ENCODE measurements around the gene MYBBP1A.
"Not testable (repeated sequence)": the region's sequence is repeated elsewhere in the genome, so short reads cannot be mapped to it uniquely, and the experiment has no call there.

MYBBP1A gene

DNA sequence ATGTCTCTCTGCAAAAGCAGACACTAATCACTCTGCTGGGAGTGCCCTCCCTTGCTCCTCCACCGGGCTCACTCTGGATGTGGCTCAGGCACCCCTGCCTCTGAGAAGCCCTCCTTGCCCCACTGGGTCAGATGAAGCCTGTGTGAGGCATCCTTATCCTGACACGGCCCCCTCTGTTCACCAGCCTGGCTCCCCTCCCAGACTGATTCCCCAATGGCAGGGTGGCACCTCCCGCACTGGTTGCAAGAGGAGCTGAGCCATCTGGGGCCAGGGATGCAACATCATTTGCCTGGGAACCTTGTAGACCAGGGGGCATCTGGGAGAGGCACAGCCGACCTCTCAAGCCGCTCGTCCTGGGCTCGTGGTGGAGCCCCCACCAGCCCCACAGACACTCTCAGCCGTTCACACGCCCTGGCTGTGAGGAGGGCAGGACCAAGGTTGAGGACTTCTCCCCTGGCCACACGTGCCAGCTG is 35.8 kb upstream of the MYBBP1A start:
- DNase-seq: no peak

DNA sequence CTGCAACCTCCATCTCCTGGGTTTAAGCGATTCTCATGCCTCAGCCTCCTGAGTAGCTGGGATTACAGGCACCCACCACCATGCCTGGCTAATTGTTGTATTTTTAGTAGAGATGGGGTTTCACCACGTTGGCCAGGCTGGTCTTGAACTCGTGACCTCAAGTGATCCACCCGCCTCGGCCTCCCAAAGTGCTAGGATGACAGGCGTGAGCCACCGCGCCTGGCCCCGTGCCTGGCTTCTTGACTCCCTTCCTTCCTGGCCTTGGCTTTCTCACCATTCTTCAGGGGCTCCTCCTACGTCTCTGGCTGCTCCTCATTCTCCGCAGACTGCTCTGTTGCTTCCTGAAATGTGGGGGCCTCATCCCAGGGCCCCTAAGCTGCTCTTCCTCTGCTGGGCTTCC is 34.9 kb upstream of the MYBBP1A start:
- DNase-seq: not testable (repeated sequence)

DNA sequence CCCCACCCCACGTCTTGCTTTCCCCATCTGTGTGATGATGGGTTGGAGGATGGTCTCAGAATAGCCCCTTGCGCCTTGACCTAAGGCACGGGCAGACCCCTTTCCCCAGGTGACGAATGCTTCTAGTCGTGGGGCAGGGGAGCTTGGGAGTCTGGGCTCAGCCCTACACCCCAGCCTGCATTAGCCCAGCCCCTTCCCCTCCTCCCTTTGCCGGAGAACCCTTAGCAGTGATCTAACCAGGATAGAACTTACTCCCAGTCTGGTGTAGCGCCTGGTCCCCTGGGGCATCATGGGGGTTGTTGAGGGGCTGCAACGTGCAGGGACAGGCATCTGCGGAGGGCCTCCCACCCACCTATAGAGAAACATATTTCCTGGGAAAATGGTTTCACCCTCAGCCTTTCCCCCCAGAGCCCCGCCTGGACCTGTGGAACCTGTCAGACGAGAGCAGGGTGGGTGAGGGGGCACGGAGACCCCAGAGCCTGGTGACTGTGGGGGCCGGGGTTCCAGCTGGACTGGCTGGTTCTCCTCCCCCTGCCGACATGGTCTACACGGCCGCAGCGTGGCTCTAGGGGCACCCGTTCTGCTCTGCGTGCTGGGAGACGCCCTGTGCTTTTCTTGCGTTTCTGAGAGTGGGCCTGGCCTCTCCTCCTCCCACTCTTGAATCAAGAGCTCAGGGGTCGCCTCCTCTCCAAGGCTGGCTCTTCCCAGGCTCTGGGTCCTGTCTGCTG is 33.9 kb upstream of the MYBBP1A start:
- DNase-seq: no peak

DNA sequence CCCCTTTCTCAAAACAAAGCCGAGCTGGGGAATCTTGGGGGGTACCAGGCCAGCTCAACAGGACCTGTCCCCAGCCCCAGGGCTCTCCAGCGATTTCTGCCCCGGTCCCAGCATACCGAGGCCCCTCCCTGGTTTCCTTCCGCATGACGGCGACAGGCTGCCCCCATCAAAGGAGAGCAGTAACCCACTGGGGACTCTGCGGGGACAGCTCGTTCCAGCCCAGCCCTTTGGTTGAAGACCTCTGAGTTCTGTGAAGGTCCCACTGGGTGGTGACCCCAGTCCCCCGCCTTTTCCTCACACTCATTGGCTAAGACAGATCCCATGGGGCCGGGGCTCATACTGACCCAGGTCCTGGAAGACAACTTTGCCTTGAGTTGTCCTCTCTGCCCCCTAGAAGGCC is 33.2 kb upstream of the MYBBP1A start:
- no peak for DNase-seq

DNA sequence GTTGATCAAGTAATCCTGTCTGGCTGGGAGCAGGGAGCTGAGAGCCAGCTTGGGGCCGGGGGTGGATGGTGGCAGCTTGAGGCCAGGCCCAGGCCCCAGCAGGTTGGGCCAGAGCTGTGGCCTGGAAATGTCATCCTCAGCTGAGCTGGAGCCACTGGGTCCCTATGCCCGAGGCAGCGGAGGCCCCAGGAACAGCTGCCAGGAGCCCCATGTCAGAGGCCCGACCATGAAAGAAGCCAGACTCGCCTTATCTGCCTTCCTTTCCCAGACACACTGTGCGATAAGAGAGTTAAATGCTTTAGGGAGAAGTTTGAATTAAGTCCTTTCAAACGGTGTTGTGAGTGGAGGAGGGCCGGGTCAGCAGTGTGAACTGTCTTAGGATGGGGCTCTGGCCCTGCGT is 32.6 kb upstream of the MYBBP1A start:
- no peak for DNase-seq

DNA sequence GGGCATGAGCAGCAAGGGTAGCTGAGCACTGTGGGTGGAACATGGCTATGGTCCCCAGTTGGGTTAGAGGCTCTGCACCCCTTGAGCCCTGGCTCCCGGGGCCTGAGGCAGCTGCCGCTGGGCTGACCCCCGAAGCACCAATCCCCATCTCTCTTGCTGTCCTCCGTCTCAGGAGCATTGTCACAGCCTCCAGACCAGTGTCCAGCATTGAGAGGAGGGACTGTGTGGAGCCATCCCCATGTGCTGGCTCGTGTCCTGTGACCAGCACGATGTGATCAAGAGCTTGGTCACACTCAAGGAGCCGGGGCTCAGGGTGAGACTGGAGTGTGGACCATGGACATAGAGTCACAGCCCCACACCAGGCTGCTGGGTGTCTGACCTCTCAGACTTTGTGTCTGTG is 32.0 kb upstream of the MYBBP1A start:
- DNase-seq: no peak

DNA sequence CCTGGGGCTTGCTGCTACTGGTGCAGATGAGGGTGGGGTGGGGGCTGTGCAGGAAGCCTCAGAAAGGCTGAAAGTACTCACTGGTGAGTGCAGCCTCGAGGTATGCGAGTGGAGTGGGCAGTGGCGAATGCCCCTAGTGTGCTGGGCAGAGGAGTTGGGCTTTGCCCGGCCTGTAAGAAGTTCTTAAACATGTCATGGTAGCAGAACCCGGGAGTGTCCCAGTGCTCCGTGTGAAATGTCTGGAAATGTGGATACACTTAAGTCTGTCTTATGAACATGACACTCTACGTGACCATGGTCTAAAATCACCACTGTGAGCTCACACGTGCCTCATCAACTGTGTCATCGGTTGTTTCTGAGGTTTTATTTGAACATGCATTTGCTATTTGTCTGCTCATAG is 30.9 kb upstream of the MYBBP1A start:
- DNase-seq: no peak

DNA sequence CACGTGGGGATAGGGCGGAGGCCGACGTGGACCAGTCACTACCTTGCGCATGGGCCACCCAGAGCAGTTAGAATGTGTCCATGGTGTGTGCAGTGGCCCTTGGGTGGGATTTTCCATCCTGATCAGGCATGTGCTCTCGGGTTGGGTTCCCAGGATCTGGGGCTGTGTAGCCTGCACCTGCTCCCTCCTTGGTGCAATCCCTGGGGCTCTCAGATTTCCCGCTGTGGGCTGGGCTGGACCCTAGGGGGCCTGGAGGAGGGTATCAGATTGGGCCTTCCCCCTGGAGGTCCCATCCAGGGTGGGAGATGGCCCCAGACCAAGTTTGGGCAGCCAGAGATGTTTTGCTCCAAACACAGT is 30.4 kb upstream of the MYBBP1A start:
- no peak for DNase-seq

DNA sequence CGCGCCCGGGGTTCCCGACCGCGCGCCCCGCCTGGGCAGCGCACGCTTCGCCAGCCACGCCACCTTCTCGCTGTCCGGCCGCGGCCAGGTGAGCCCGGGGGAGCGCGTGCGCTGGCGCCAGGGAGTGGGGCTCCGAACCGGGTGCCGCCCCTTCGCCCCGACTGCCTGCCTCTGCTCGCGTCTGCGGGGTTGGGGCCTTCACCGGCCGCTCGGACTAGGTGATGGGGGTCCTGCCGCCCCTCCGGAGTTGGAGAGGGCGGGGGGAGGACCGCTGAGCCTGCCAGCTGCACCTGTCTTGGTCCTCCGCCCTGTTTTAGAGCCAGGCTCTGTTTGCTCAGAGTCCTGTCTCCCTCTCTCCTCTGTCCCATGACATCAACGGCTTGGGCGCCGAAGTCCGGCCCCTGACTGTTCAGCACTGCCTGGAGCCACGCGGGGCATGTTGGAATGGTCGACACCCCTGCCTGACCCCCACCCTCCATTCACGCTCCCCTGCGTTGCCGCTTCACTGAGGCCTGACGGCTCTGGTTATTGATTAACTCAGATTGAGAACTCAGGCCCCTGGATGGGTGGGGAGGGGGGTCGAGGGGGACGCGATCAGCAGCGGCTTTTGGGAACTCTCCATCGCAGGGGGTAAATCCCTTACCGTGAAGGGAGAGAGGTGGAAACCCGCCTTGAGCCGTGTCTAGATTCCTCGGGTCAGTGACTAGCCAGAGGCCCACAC is 29.9 kb upstream of the MYBBP1A start:
- DNase-seq: no peak

DNA sequence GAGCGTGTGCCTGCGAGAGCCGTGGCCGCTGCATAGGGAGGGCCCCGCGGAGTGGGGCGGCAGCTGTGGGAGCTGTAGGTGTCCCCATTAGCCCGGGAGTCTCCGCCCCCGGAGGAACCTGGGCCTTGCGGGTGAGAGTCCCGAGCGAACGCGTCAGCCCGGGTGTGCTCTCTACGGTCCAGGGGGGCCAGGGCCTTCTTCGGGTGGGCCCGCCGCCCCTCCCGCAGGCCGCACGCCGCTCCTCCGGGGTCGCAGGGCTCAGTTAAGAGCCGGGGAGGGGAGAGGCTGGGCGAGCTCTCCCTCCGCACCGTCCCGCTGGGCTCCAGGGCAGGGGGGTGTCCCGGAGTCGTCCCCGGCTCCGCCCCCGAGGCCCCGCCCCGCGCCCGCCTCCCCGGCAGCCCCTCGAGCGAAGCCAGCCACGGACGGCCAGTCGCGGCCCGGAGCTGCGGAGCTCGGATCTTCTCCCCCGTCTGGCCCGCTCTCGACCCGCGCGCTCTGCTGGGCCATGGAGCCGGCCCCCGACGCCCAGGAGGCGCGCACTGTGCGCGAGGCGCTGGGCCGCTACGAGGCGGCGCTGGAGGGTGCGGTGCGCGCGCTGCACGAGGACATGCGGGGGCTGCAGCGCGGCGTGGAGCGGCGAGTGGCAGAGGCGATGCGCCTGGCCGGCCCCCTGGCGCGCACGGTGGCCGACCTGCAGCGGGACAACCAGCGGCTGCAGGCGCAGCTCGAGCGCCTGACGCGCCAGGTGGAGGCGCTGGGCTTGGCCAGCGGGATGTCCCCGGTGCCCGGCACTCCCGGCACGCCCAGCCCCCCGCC is 29.1 kb upstream of the MYBBP1A start, which contains the start of gene SMTNL2:
TSS of gene SMTNL2 (plus strand) at position 429 of the 816 bp plus-strand sequence. CDS start at position 506, 77 bp downstream.
- peak in 1 of 56 donors; percentile 11 for DNase-seq

DNA sequence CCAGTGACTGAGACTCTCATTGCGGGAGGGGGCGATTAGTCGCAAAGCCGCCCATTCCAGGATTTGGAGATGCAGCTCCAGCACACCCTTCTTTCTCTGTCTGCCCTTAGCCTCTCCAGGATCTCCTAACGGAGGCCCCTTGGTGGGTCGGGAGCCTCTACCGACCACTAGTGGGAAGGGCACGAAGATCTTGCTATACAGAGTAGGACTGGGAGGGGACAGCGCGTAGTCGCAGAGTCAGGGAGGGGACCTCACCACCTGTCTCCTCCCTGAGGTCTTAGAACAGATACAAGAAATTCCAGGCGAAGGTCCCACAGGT is 28.6 kb upstream of the MYBBP1A start:
- peak in 1 of 56 donors; percentile 5 for DNase-seq

DNA sequence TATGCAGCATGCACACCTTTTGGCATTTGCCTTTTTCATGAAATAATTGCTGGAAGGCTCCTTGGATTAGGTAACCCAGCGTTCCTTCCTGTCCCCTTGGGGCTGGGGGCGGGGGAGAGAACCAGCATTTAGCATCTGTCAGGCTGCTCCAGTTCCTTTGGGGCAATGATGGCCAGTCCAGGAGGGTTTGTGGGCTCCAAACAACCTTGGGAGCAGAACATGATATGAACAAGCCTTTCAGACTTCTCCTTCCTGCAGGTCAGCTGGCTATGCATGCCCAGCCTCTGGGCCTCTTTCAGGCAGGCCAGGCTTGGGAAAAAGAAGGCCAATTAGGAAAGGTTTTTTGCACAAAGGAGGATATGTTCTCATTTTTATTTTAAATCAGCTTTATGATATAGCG is 28.0 kb upstream of the MYBBP1A start:
- no peak for DNase-seq

DNA sequence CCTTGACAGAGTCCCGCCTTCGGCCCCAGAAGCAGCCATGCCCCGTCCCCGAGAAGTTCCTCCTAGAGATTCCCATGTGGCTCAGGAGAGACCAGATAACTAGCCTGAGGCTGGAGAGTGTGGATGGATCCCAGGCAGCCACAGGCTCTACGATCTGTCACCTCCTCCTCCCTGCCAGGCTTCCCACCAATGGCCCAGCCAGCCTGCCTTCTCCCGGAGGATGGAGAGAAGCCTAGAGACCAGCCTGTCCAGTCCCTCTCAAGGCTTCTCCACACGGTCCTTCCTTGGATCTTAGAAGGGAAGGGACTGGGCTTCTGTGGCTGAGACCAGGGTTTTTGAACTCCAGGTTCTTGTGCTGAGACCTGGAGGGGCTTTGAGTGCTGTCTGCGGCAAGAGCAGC is 27.5 kb upstream of the MYBBP1A start:
- no peak for DNase-seq

DNA sequence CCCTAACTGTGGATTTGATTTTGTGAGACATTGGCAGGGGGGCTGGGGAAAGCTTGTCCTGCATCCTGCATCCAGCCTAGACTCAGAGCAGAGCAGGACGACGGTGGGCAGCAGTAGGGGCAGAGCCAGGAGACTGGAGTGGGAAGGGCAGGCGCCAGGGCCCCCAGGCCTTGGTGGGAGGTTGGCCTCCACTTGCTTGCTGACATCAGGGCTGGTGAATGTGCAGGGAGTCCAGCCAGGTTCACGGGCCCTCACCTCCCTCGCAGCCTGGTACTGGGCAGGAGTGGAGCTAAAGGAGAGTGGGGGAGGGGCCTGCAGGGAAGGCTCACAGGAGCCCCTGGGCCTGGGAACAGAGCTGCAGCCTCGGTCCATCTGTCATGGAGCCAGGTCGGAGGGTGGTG is 26.9 kb upstream of the MYBBP1A start:
- DNase-seq: no peak

DNA sequence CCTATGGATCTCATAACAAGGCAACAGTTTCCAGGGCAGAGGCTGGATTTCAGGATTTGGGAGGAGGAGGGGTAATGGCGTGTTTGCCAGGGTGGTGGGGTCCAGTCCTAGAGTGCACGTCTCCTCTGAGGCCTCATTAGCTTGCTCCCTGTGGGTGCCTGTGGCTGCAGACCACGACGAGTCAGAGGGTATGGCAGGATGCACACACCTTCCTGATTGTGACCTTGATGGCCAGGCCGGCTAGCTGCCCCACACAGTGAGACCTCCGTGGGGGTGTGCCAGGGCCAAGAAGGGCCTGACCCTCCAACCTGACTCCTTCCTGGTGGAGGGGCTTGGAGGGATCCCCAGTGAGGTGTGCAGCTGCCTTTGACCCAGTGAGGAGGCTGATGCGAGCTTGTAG is 25.1 kb upstream of the MYBBP1A start:
- no peak for DNase-seq

DNA sequence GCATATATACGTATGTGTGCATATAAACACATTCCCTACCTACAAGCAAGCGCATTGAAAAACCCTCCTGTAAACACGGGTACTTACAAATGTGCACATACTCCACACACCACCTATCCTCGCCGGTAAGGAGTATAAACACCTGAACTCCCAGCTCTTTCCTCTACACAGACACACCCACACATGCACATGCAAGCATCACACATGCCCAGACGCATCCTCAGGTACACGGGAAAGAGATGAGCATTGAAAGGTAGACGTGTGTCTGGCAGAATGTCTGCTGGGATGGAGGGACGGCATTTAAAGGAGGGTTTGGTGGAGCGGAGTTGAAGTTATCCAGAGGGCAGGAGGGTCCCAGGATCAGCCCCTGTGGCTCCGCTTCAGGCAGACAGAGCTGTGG is 24.5 kb upstream of the MYBBP1A start:
- DNase-seq: no peak

DNA sequence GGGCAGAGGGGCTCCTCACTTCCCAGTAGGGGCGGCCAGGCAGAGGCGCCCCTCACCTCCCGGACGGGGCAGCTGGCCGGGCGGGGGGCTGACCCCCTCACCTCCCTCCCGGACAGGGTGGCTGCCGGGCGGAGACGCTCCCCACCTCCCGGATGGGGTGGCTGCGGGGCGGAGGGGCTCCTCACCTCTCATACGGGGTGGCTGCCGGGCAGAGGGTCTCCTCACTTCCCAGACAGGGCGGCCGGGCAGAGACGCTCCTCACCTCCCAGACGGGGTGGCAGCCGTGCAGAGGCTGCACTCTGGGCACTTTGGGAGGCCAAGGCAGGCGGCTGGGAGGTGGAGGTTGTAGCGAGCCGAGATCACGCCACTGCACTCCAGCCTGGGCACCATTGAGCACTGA is 23.2 kb upstream of the MYBBP1A start:
- DNase-seq: not testable (repeated sequence)

DNA sequence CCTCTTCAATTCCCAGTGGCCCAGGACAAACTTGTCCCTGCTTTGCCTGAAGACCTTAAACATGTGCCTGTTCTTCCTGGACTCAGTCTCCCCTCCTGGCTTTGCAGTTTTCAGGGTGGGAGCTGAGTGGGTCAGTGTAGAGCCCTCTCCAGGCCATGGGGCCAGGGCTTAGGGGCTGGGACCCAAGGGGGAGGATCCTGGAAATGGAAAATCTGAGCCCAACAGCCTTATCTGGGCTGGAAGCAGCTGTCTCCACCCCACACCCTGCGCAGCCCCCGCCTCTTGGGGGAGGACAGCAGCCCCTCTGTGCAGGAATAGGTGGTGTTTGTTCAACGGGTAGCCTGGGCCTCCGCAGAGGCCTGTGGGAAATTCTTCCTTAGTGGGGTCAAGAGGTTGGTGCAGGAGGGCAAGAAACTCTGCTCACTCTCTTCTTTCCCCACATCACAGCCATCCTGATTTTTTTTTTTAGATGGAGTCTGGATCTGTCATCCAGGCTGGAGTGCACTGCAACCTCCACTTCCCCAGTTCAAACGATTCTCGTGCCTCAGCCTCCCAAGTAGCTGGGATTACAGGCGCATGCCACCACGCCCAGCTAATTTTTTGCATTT is 22.3 kb upstream of the MYBBP1A start:
- no peak for DNase-seq

DNA sequence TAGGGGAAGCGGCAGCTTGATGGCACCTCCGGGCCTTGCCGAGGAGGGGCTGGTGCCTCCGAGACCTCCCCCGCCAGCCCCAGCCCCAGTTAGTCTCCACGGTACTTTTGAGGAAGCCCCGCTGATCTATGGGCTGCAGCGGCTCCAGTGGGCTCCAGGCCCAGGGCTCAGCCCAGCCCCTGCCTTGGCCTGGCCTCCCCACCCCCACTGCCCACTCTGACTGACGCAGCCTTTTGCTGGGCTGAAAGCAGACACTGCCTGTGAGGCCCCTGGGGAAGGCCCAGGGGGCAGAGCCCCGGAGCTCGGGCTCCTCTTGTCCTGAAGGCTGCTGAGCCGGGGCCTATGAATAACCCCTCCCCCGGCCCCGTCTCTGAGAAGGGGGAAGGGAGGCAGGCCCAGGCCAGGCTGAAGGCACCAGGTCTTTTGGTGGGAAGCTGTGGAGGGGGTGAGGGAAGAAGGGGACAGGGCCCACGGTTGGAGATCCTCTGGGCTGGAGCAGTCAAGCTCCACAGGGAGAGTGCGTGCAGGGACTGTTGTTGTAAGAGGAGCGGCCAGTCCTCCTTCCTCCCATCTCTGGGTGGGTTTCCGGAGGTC is 21.6 kb upstream of the MYBBP1A start:
- no peak for DNase-seq

DNA sequence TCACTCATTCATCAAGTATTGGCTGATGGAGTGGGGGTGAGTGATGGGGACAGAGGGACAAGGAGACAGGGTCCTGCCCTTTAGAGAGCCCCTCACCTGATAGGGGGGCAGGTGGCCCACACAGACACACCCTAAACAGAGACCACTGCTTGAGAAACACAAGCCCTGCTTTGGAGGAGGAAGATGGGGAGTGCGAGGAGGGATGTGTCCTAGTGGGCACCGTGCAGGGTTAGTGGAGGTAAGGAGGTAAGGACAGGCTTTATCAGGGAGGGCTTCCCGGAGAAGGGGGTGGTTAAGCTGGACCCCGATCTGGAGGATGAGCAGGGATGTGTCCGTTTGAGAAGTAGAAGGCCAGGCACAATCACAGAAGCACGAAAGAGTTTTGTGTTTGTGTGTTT is 21.0 kb upstream of the MYBBP1A start:
- DNase-seq: no peak

DNA sequence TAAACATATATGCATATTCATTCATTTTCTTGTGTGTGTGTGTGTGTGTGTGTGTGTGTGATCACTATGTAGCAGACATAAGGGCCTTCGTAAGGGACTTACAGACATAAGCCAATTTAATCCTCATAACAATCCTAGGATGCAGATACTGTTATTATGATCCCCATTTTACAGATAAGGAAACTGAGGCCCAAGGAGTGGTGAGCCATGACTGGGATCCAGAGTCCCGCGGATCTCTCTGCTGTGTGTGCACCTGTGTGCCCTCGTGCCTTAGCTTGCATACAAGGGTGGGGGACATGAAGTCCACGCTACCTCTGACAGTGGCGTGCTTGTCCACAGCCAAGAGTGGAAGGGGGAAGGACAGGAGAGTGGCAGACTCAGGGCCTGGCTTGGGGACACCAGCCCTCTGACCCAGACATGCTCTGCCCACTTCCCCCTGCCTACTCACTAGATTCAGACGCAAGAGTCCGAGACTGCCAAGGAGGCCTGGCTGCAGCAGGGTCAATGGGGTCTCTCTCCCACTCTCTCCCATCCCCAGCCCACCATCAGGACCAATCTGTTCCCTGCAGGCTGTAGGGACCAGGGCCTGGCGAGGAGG is 19.4 kb upstream of the MYBBP1A start:
- DNase-seq: no peak
